Measurements from ENCODE around the gene SSBP3. TPM values are rescaled to one million over a fixed set of nuclear protein-coding genes. Genes with fewer than 3 reads are reported as not detected.

The SSBP3 gene
- total RNA-seq, 1 experiment from 2014 or later = 42.1 TPM

- Mint-ChIP-seq H3K27ac (ENCODE audit: unreplicated experiment) (no peak overlapping the region), H3K27me3 (ENCODE audit: insufficient read depth, unreplicated experiment) (no peaks in the 10 kb centered on the region), H3K4me3 (ENCODE audit: unreplicated experiment) (no peak overlapping the region), H3K4me1 (ENCODE audit: low read depth, unreplicated experiment) (no peaks in the 10 kb centered on the region), H3K9me3 (ENCODE audit: unreplicated experiment) (no peaks in the 10 kb centered on the region), H3K36me3 (ENCODE audit: insufficient read depth, unreplicated experiment) (peaks cover under 1% of the 10 kb centered on the region)
- Histone ChIP-seq H3K4me3 (ENCODE audit: low read depth, low read length) (no peak overlapping the region), H3K36me3 (ENCODE audit: control insufficient read depth, insufficient read depth, low read length) (no peaks in the 10 kb centered on the region), H3K4me1 (no peaks in the 10 kb centered on the region), H3K27me3 (replicated peaks; ENCODE audit: control insufficient read depth, insufficient read depth, low read length) (no peaks in the 10 kb centered on the region), H3K9me3 (no peaks in the 10 kb centered on the region)
- no peak for DNase-seq
- POLR2A ChIA-PET = no interaction called here
- BruUV-seq (replicated peaks) = no TSS peak
- TF ChIP-seq CTCF (IDR thresholded peaks at IDR 0.05; ENCODE audit: insufficient read depth in 1 of 2, low read depth in 1 of 2, low read length in 1 of 2, severe bottlenecking in 1 of 2, unreplicated experiment in 1 of 2) = no peak
- CTCF ChIA-PET = no interaction called here
- intact Hi-C loops (cut with micrococcal nuclease; ENCODE audit: unreplicated experiment) = no loop called here
Measured at GRCh38 chr1:54255026-54255702, 151.0 kb downstream of the SSBP3 start.

- Mint-ChIP-seq H3K27me3 (ENCODE audit: insufficient read depth, unreplicated experiment) (no peaks in the 10 kb centered on the region), H3K27ac (ENCODE audit: unreplicated experiment) (no peak overlapping the region), H3K4me1 (ENCODE audit: low read depth, unreplicated experiment) (no peaks in the 10 kb centered on the region), H3K4me3 (ENCODE audit: unreplicated experiment) (no peak overlapping the region), H3K9me3 (ENCODE audit: unreplicated experiment) (no peaks in the 10 kb centered on the region), H3K36me3 (ENCODE audit: insufficient read depth, unreplicated experiment) (peaks cover 10% of the 10 kb centered on the region)
- no TSS peak for BruUV-seq (replicated peaks)
- intact Hi-C loops (cut with micrococcal nuclease; ENCODE audit: unreplicated experiment) = no loop called here
- no peak for DNase-seq
- no peaks in the 10 kb centered on the region for H3K36me3 ChIP-seq (ENCODE audit: control insufficient read depth, insufficient read depth, low read length)
- no peaks in the 10 kb centered on the region for H3K27me3 ChIP-seq (replicated peaks; ENCODE audit: control insufficient read depth, insufficient read depth, low read length)
- no peaks in the 10 kb centered on the region for H3K4me1 ChIP-seq
- ChIA-PET CTCF (no interaction called here), POLR2A (no interaction called here)
- H3K9me3 ChIP-seq = no peaks in the 10 kb centered on the region
- TF ChIP-seq CTCF (IDR thresholded peaks at IDR 0.05; ENCODE audit: insufficient read depth in 1 of 2, low read depth in 1 of 2, low read length in 1 of 2, severe bottlenecking in 1 of 2, unreplicated experiment in 1 of 2) = no peak
- H3K4me3 ChIP-seq (ENCODE audit: low read depth, low read length) = no peak overlapping the region
Measured at GRCh38 chr1:54254055-54254454, 152.1 kb downstream of the SSBP3 start.

- no peak for TF ChIP-seq CTCF (IDR thresholded peaks at IDR 0.05; ENCODE audit: insufficient read depth in 1 of 2, low read depth in 1 of 2, low read length in 1 of 2, severe bottlenecking in 1 of 2, unreplicated experiment in 1 of 2)
- ChIA-PET POLR2A (no interaction called here), CTCF (no interaction called here)
- no peaks in the 10 kb centered on the region for H3K27me3 Mint-ChIP-seq (ENCODE audit: insufficient read depth, unreplicated experiment)
- no peak overlapping the region for H3K27ac Mint-ChIP-seq (ENCODE audit: unreplicated experiment)
- no peaks in the 10 kb centered on the region for H3K9me3 Mint-ChIP-seq (ENCODE audit: unreplicated experiment)
- DNase-seq = no peak
- peaks cover 13% of the 10 kb centered on the region for H3K36me3 Mint-ChIP-seq (ENCODE audit: insufficient read depth, unreplicated experiment)
- no peak overlapping the region for H3K4me3 Mint-ChIP-seq (ENCODE audit: unreplicated experiment)
- no peaks in the 10 kb centered on the region for H3K4me1 Mint-ChIP-seq (ENCODE audit: low read depth, unreplicated experiment)
- H3K4me1 ChIP-seq = no peaks in the 10 kb centered on the region
- no TSS peak for BruUV-seq (replicated peaks)
- no peaks in the 10 kb centered on the region for H3K27me3 ChIP-seq (replicated peaks; ENCODE audit: control insufficient read depth, insufficient read depth, low read length)
- H3K4me3 ChIP-seq (ENCODE audit: low read depth, low read length) = no peak overlapping the region
- no peaks in the 10 kb centered on the region for H3K36me3 ChIP-seq (ENCODE audit: control insufficient read depth, insufficient read depth, low read length)
- H3K9me3 ChIP-seq = no peaks in the 10 kb centered on the region
- intact Hi-C loops (cut with micrococcal nuclease; ENCODE audit: unreplicated experiment) = no loop called here
Measured at GRCh38 chr1:54253480-54253879, 152.7 kb downstream of the SSBP3 start.
